ENCODE results near the gene DZIP3.

GRCh38 chr3:108548304-108548703 lies 41.2 kb upstream of the DZIP3 start:
- no peak for TF ChIP-seq CEBPB (IDR thresholded peaks at IDR 0.05; ENCODE audit: borderline replicate concordance in 1 of 2, low read depth in 2 of 2, low read length in 2 of 2)
- no peak for TF ChIP-seq ZBTB33 (IDR thresholded peaks at IDR 0.05)
- TF ChIP-seq ZNF24 (IDR thresholded peaks at IDR 0.05) = no peak
- no peak for TF ChIP-seq CTCF (IDR thresholded peaks at IDR 0.05 in 2 of 3, conservative IDR thresholded peaks at IDR 0.05 in 1 of 3; ENCODE audit: control insufficient read depth in 2 of 3, extremely low read depth in 1 of 3, insufficient read depth in 1 of 3, low read depth in 3 of 3, low read length in 3 of 3)
- no peak for TF ChIP-seq ZNF274 (IDR thresholded peaks at IDR 0.05; ENCODE audit: insufficient read depth, insufficient read length)
- no peak for TF ChIP-seq POLR2A (IDR thresholded peaks at IDR 0.05; ENCODE audit: low read depth, low read length)
- TF ChIP-seq JUNB (IDR thresholded peaks at IDR 0.05) = no peak
